LHCN-M2 (cell line): Measurements from ENCODE around the gene COQ4. TPM values are rescaled to one million over a fixed set of nuclear protein-coding genes. Genes with fewer than 3 reads are reported as not detected.
"Not testable (repeated sequence)": the region's sequence is repeated elsewhere in the genome, so short reads cannot be mapped to it uniquely, and the experiment has no call there.

Source experiments
- DNase-seq: peaks from one replicate; pipeline ENCODE4 v3.0.0-alpha.2; 2012; ENCODE audit warnings: low read depth
- polyA plus RNA-seq: library from polyadenylated mRNA; unstranded; fragments of >200 nt; gene quantifications from one replicate; pipeline ENCODE4 v1.2.1, GENCODE V29; 2012; ENCODE audit warnings: missing spikeins
- total RNA-seq: library from RNA; depleted of rRNA; stranded (reverse); fragments of >200 nt; gene quantifications from 2 replicates; pipeline ENCODE4 v1.2.3, GENCODE V29; 2014; rRNA removed

Gene COQ4
- 32.9 and 40.1 TPM in 2 replicates for total RNA-seq
- polyA plus RNA-seq, result 37.8 TPM

GRCh38 chr9:128322404-128323211 lies at the start of gene COQ4, which contains the start of gene TRUB2:
COQ4 (plus strand) TSS chr9:128322839; CDS start chr9:128322859, 20 bp downstream.
TRUB2 (minus strand) TSS chr9:128322447; CDS start chr9:128322408, 39 bp downstream.
- peak; percentile 93 for DNase-seq

GRCh38 chr9:128274245-128274644 lies 48.4 kb upstream of the COQ4 start:
- DNase-seq, result no peak

DNA sequence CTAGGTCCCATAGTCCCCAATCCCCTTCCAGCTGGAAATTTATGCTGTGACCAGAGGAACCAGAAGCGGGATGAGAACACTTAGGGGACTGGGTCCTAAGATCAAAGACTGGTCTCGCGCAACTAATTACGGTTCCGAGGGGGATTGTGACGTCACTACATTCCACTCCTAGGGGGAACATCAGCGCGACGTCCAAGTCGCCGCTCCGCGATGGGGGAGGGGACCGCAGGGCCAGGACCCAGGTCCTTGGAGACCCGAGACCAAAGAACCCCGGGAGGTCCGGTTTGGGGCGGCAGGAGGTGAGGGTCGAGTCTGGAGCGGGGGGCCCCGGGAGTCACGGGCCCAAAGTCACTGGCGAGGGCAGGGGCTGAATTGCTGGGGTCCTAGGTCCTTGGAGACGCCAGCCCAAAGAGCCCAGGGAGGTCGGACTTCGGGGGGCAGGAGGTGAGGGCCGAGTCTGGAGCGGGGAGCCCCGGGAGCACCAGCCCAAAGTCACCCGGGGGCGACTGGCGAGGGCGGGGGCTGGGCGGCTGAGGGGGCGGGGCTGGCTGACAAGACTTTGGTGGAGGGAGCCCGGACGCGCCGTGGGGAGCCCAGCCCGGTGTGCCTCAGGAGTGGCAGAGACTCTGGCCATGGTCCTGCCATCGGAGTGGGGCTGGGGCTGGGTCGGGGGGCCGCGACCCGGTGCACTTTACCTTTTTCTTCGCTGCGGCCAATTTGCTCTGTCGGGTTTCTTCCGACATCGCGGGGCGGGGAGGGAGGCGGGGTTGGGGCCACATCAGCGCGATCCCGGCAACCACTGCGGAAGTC lies 47.2 kb upstream of the COQ4 start, which contains the start of gene GOLGA2:
GOLGA2 (minus strand) TSS at position 810 of the 810 bp plus-strand sequence; CDS start at position 779, 31 bp downstream.
- DNase-seq, result peak; percentile 26

GRCh38 chr9:128276008-128276573 lies 46.5 kb upstream of the COQ4 start, which contains the start of gene SWI5:
SWI5 (plus strand) TSS chr9:128276276.
- peak; percentile 99 for DNase-seq

DNA sequence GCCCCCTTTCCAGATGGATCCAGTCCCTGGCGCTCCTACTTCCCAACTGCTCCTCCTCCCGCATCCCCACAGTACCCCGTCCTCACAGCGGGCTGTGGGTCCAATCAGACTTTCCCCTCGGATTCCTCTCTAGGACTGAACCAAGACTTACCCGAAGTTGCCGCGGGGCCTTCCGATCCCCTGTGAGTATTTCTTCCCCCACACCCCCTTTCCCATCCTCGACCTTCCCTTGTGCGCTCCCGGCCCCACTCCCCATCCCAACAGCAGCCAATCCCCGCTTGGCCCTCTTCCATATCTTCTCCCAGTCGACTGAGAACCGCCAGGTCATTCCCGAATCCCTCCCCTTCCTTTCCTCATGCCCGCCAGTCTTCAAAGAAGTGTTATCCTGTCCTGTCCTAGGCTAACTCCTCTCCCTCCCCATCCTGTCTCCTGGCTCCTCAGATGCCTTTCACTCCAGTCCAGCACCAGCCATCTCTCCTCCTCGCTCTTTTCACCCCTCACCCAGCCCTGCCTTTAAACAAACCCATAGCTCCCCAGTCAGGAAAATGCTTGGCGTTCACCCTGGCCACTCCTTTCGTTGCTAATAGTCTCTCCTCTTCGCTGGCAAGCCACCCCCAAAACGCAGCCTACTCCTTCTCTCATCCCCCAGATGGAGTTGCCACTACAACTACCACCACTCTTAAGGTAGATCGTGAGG lies 45.9 kb upstream of the COQ4 start:
- peak; percentile 19 for DNase-seq

GRCh38 chr9:128279088-128280073 lies 43.3 kb upstream of the COQ4 start:
- DNase-seq, result not testable (repeated sequence)

DNA sequence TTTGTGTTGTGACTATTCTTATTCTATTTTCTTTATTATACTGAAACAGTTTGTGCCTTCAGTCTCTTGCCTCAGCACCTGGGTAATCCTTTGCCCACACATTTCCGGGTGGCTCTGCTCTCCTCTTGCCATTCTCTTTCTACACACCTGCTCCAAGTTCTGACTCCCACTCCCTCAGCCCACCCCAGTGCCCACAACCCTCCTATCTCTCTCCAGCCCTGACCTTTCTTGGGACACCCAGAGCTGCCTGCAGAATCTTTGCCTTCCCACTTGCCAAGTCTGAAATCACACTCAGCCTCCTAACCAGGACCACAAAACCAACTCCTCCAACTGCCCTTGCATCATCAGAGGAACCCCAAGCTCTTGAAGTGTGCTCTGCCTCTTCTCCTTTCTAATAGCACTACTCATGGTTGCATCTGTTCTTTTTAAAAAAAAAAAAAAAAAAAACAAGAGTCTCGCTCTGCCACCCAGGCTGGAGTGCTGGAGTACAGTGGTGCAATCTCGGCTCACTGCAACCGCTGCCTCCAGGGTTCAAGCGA lies 42.5 kb upstream of the COQ4 start:
- no peak for DNase-seq

GRCh38 chr9:128282500-128282899 lies 40.1 kb upstream of the COQ4 start:
- no peak for DNase-seq

- no peak for DNase-seq
Measured at GRCh38 chr9:128285033-128285784, 37.4 kb upstream of the COQ4 start.

GRCh38 chr9:128286440-128286839 lies 36.2 kb upstream of the COQ4 start:
- no peak for DNase-seq

DNA sequence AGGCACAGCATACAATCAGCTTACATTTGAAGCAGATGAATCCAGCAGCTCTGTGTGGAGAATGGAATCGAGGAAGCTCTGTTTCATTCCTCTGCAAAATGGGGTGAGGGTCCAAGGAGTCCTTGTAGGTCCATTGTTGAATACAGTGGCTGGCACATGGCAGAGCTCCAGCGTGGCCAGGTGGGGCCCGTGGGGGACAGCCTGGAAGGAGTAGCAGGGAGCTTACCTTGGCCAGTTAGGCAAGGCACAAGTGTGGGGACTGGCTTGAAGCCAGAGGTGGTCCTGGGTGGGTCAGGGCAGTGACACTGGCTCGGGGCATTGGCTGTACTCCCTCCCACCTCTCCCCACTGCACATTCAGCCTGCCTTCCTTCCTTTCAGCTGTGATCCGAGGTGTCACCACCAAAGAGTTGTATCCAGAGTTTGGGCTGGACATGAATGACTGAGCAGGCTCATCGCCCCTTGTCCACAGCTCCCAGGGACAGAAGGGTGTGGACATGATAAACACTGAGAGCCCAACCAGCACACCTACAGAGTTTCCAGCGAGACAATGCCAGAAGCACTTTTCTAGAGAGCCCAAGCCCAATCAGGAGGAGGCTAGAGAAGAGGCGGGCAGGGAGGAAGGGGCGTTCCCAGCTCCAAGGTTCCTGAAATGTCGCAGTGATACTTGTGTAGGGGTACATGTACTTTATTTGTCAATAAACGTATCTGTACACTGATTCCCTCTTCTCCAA lies 34.2 kb upstream of the COQ4 start:
- no peak for DNase-seq

- no peak for DNase-seq
Measured at GRCh38 chr9:128292009-128292408, 30.6 kb upstream of the COQ4 start.

DNA sequence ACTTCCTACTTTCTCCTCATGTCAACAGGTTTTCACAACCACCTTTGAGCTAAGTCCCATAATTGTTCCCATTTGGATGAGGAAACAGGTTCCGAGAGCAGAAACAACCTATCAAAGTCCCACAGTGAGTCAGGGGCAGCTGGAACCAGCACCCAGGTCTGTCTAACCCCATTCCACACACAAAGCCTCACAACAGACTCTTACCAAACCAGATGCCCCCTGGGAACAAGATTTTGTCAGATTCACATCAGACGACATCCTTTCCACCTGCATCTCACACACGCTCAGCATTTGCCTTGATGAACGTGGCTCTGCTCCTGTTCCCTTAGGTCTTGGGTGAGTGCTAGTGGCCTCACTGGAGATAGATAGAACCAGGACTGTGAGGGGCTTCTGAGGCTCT lies 29.5 kb upstream of the COQ4 start:
- no peak for DNase-seq

- no peak for DNase-seq
Measured at GRCh38 chr9:128294142-128294541, 28.5 kb upstream of the COQ4 start.

- DNase-seq, result no peak
Measured at GRCh38 chr9:128296340-128297220, 26.1 kb upstream of the COQ4 start.

DNA sequence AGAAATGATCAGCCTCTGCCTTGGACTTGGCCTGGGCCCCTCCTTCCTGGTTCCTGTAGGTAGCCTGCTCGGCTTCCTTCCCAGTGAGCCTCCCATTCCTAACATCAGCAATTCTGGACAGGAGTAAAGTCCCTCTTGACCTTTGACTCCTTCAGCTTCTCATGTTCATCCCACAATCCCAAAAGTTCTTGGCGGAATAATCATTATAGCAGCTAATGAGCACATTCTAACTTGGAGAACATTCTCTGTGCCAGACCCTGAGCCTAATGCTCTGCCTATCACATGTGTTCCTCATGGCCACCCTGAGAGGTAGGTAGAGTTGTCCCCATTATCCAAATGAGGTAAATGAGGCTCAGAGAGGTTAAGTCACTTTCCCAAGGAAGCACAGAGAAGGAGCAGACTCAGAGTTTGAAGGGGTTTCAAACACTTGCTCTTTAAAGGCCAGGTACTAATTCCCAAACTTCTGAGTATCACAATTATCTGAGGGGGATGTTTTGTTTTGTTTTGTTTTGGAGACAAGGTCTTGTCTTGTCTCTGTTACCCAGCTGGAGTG lies 25.3 kb upstream of the COQ4 start:
- no peak for DNase-seq
